ENCODE results near the gene OR52H1.

DNA sequence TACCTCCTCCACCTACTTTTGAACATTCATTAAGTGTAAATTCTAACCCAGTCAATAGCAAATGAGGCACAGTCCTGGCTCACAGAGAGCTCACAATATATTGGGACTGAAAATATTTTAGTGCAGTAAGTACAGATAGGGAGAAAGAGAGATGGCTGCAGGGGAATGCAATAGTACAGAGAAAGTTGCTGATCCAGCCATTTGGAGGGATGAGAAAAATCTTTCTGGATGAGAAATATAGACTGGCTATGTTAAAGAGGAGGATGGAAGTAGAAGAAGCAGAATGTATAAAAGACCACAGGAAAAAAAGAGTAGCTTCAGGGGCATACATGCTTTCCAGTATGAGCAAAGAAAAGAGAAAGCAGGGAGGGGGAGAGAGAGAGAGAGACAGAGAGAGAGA is 28.8 kb upstream of the OR52H1 start:
- TF ChIP-seq POLR2AphosphoS5 (IDR thresholded peaks at IDR 0.05; ENCODE audit: low read depth, low read length) (no peak), GABPA (IDR thresholded peaks at IDR 0.05; ENCODE audit: low read depth) (no peak), TCF12 (IDR thresholded peaks at IDR 0.05) (no peak), GATA2 (CRISPR knock-in tag; IDR thresholded peaks at IDR 0.05) (no peak), MEF2A (IDR thresholded peaks at IDR 0.05; ENCODE audit: borderline replicate concordance, low read depth) (no peak), TAF1 (IDR thresholded peaks at IDR 0.05; ENCODE audit: borderline replicate concordance, low read depth, low read length) (no peak), NRF1 (IDR thresholded peaks at IDR 0.05; ENCODE audit: low read depth, low read length) (no peak), RAD21 (IDR thresholded peaks at IDR 0.05; ENCODE audit: low read length) (no peak), RFX5 (IDR thresholded peaks at IDR 0.05; ENCODE audit: low read length) (no peak)
- TF ChIP-seq, protein P1, sequence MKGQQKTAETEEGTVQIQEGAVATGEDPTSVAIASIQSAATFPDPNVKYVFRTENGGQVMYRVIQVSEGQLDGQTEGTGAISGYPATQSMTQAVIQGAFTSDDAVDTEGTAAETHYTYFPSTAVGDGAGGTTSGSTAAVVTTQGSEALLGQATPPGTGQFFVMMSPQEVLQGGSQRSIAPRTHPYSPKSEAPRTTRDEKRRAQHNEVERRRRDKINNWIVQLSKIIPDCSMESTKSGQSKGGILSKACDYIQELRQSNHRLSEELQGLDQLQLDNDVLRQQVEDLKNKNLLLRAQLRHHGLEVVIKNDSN (IDR thresholded peaks at IDR 0.05; ENCODE audit: borderline replicate concordance, low read depth), result no peak
- TF ChIP-seq, protein P2, sequence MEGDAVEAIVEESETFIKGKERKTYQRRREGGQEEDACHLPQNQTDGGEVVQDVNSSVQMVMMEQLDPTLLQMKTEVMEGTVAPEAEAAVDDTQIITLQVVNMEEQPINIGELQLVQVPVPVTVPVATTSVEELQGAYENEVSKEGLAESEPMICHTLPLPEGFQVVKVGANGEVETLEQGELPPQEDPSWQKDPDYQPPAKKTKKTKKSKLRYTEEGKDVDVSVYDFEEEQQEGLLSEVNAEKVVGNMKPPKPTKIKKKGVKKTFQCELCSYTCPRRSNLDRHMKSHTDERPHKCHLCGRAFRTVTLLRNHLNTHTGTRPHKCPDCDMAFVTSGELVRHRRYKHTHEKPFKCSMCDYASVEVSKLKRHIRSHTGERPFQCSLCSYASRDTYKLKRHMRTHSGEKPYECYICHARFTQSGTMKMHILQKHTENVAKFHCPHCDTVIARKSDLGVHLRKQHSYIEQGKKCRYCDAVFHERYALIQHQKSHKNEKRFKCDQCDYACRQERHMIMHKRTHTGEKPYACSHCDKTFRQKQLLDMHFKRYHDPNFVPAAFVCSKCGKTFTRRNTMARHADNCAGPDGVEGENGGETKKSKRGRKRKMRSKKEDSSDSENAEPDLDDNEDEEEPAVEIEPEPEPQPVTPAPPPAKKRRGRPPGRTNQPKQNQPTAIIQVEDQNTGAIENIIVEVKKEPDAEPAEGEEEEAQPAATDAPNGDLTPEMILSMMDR (IDR thresholded peaks at IDR 0.05), result no peak
- TF ChIP-seq, protein P3, sequence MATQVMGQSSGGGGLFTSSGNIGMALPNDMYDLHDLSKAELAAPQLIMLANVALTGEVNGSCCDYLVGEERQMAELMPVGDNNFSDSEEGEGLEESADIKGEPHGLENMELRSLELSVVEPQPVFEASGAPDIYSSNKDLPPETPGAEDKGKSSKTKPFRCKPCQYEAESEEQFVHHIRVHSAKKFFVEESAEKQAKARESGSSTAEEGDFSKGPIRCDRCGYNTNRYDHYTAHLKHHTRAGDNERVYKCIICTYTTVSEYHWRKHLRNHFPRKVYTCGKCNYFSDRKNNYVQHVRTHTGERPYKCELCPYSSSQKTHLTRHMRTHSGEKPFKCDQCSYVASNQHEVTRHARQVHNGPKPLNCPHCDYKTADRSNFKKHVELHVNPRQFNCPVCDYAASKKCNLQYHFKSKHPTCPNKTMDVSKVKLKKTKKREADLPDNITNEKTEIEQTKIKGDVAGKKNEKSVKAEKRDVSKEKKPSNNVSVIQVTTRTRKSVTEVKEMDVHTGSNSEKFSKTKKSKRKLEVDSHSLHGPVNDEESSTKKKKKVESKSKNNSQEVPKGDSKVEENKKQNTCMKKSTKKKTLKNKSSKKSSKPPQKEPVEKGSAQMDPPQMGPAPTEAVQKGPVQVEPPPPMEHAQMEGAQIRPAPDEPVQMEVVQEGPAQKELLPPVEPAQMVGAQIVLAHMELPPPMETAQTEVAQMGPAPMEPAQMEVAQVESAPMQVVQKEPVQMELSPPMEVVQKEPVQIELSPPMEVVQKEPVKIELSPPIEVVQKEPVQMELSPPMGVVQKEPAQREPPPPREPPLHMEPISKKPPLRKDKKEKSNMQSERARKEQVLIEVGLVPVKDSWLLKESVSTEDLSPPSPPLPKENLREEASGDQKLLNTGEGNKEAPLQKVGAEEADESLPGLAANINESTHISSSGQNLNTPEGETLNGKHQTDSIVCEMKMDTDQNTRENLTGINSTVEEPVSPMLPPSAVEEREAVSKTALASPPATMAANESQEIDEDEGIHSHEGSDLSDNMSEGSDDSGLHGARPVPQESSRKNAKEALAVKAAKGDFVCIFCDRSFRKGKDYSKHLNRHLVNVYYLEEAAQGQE (IDR thresholded peaks at IDR 0.05; ENCODE audit: low read depth, low read length), result no peak
- TF ChIP-seq, protein P4, sequence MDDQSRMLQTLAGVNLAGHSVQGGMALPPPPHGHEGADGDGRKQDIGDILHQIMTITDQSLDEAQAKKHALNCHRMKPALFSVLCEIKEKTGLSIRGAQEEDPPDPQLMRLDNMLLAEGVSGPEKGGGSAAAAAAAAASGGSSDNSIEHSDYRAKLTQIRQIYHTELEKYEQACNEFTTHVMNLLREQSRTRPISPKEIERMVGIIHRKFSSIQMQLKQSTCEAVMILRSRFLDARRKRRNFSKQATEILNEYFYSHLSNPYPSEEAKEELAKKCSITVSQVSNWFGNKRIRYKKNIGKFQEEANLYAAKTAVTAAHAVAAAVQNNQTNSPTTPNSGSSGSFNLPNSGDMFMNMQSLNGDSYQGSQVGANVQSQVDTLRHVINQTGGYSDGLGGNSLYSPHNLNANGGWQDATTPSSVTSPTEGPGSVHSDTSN (IDR thresholded peaks at IDR 0.05), result no peak
- TF ChIP-seq, protein P5, sequence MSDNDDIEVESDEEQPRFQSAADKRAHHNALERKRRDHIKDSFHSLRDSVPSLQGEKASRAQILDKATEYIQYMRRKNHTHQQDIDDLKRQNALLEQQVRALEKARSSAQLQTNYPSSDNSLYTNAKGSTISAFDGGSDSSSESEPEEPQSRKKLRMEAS (IDR thresholded peaks at IDR 0.05; ENCODE audit: low read depth), result no peak

All from SK-N-SH (cell line).